Activated T-cell treated with anti-CD3 and anti-CD28 coated beads, Interleukin-2, amount 50 U/mL, for 4 hours (primary cell): ENCODE results near the gene WLS. TPM values are rescaled to one million over a fixed set of nuclear protein-coding genes. Genes with fewer than 3 reads are reported as not detected.

Experiments used
- ATAC-seq, 2 donors: fragments of 200-7000 bp; cut with Tn5 transposase; one replicate each; pipeline ENCODE4 v1.10.0; 2021
- DNase-seq: peaks from one replicate; pipeline ENCODE4 v3.0.0-alpha.2; 2020
- H3K27me3 Mint-ChIP-seq: one replicate; pipeline ENCODE4 v1.8.0; 2021; ENCODE audit warnings: low read depth, mixed read lengths
- H3K36me3 Mint-ChIP-seq: one replicate; pipeline ENCODE4 v1.8.0; 2022; ENCODE audit warnings: mixed read lengths; ENCODE audit not compliant: insufficient read depth
- H3K4me1 Mint-ChIP-seq: one replicate; pipeline ENCODE4 v1.8.0; 2021; ENCODE audit warnings: low read depth, mixed read lengths
- H3K4me3 Mint-ChIP-seq: one replicate; pipeline ENCODE4 v1.8.0; 2021; ENCODE audit warnings: mild to moderate bottlenecking, moderate library complexity, mixed read lengths
- H3K9me3 Mint-ChIP-seq: one replicate; pipeline ENCODE4 v1.8.0; 2021; ENCODE audit warnings: mixed read lengths
- total RNA-seq, 3 donors: library from RNA; stranded (reverse); gene quantifications; one replicate each; pipeline ENCODE4 v1.2.1, GENCODE V29; 2021

The WLS gene
- total RNA-seq, 3 donors from 2014 or later = 0.23 to 0.33 (median 0.32) TPM

GRCh38 chr1:68151690-68152089, 80.6 kb downstream of the WLS start:
- no peak for DNase-seq
- Mint-ChIP-seq H3K4me3 (no peak overlapping the region), H3K9me3 (no peaks in the 10 kb centered on the region), H3K4me1 (no peaks in the 10 kb centered on the region), H3K36me3 (no peaks in the 10 kb centered on the region), H3K27me3 (peaks cover 2% of the 10 kb centered on the region)
- ATAC-seq = no peak

DNA sequence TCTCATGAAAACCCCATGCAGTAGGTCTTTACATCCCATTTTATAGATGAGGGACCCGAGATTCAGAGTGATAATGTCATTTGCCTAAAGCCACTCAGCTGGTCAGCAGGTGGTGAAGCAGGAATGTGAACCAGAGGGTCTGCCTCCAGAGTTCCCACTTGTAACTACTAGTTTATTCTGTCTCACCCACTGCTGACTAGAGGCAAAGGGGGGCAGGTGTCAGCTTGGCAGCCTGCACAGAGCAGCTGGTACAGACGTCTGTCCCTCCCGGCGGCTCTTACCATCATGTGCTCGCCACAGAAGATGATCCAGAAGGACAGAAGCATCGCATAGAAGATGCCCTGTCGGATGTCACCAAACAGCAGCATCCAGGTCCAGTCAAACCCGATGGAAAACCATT, 82.4 kb downstream of the WLS start:
- ATAC-seq (no peak), DNase-seq (no peak)
- Mint-ChIP-seq H3K36me3 (no peaks in the 10 kb centered on the region), H3K9me3 (no peaks in the 10 kb centered on the region), H3K4me1 (no peaks in the 10 kb centered on the region), H3K27me3 (peaks cover 2% of the 10 kb centered on the region), H3K4me3 (no peak overlapping the region)

DNA sequence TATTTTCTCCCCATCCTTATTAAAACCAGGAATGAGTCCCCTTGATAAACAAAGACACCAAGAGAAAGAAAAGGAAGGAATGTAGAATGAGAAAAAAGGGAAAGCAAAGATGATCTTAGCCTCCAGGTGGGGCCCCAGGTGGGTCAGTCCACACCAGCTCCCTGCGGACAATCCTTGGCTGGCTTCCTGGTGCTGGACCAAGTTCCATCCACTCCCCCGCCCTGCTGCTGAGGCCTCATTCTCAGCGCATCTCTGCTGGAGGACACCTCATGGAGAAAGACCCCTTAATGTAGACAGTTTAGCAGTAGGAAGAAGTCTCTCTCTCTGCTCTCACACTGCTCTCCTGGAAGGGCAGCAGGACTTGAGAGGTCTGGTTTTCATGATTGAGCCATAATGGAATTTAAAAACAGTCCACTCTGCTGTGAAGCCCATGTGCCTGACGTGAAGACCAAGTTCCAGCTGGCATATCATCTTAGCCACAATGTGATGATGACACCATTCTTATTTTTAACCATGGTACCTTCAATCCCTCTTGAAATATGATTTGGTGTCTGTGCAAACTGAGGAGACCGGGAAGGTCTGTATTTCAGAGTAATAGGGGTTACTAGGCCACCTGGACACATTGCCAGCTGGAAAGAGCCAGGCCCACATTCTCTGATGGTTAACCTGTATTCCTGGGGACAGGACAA, 83.1 kb downstream of the WLS start:
- no peak overlapping the region for H3K4me3 Mint-ChIP-seq
- H3K27me3 Mint-ChIP-seq = peaks cover 2% of the 10 kb centered on the region
- no peaks in the 10 kb centered on the region for H3K36me3 Mint-ChIP-seq
- DNase-seq (no peak), ATAC-seq (no peak)
- H3K4me1 Mint-ChIP-seq = no peaks in the 10 kb centered on the region
- no peaks in the 10 kb centered on the region for H3K9me3 Mint-ChIP-seq

- H3K9me3 Mint-ChIP-seq = no peaks in the 10 kb centered on the region
- no peaks in the 10 kb centered on the region for H3K36me3 Mint-ChIP-seq
- no peak overlapping the region for H3K4me3 Mint-ChIP-seq
- ATAC-seq (no peak), DNase-seq (no peak)
- no peaks in the 10 kb centered on the region for H3K4me1 Mint-ChIP-seq
- peaks cover 2% of the 10 kb centered on the region for H3K27me3 Mint-ChIP-seq
Measured at GRCh38 chr1:68148631-68149030, 83.7 kb downstream of the WLS start.

DNA sequence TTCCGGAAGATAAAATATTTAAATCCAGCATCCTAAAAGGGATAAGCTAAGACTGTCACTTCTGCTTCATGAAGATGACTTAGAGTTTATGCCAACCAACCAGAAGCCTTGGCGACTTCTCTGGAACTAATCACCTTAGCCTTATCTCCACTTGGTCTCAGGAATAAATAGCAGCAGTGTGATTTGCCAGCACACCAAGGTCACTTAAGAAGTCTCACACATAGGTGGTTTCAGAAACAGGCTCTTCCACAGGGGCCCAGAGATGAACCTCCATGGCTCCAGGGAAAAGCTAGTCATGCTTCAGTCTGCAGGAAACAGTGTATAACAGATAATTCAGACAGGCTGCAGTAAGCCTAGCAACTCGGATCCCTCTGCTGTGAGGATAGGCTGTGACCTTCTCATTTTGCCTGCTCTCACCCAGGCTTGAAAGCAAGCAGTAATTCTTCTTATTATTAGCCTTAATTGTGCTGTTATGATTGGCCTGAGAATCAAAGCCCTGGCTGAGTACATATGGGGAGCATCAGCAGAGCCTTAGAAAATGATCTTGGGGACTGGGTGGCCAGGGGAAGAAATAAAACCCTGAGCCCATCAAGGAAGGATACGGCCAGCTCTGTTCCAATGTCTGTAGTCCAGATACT, 84.7 kb downstream of the WLS start:
- DNase-seq (no peak), ATAC-seq (no peak)
- no peaks in the 10 kb centered on the region for H3K36me3 Mint-ChIP-seq
- peaks cover 2% of the 10 kb centered on the region for H3K27me3 Mint-ChIP-seq
- no peaks in the 10 kb centered on the region for H3K4me1 Mint-ChIP-seq
- no peaks in the 10 kb centered on the region for H3K9me3 Mint-ChIP-seq
- no peak overlapping the region for H3K4me3 Mint-ChIP-seq

DNA sequence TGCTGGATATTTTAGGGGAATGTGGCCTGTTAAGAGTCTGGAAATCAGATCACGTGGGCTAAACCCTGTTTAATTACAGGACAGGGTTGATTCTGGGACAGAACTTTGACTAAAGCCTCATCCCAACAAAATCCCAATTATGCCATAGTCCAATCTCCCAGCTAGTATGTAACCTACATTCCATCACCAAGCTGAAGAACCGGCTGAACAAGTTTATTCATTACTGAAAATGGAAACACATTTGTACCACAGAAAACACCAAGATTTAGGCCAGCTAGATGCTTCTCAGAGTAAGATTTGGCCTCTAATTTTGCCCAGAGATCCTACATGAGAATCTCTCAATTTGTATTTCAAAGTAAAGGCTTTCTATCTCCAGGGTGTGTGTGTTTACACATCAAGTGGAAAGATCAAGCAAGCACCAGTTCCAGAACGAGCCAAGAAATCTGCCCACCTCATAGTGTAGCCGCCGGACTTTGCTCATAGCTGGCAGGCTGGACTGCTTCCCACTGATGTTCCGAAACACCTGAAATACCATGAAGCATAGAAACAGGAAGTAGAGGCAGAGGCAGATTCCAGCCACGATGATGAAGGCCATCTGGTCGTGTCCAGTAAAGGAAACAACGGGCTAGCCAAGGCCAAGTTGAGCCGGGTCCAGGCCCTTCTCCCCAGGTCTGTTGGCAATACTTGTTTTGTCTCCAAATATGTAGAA, 86.8 kb downstream of the WLS start:
- DNase-seq (no peak), ATAC-seq (no peak)
- H3K4me1 Mint-ChIP-seq = no peaks in the 10 kb centered on the region
- no peak overlapping the region for H3K4me3 Mint-ChIP-seq
- no peaks in the 10 kb centered on the region for H3K36me3 Mint-ChIP-seq
- peaks cover 5% of the 10 kb centered on the region for H3K27me3 Mint-ChIP-seq
- H3K9me3 Mint-ChIP-seq = no peaks in the 10 kb centered on the region

DNA sequence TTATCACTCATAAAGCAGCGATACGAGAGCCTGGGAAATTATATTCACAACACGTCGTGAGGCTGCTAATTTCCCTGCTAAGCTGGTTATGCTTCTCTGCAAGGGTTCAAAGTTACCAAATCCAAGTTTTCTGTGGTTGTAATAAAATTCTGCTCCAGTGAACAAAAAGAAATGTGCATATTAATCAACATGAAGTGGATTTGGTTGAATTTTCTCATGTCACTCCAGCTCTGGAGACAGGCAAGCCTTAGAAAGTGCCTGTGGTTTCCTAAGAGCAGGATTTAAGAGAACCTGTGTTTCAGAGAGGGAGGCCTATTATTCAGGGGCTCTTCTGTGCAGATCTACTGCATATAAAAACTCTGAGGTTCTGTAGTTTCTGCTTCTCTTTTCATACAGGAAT, 87.5 kb downstream of the WLS start:
- no peak for ATAC-seq
- Mint-ChIP-seq H3K36me3 (no peaks in the 10 kb centered on the region), H3K27me3 (peaks cover 5% of the 10 kb centered on the region)

GRCh38 chr1:68143633-68144032, 88.7 kb downstream of the WLS start:
- no peak for DNase-seq
- Mint-ChIP-seq H3K9me3 (no peaks in the 10 kb centered on the region), H3K4me3 (no peak overlapping the region), H3K36me3 (no peaks in the 10 kb centered on the region), H3K4me1 (no peaks in the 10 kb centered on the region), H3K27me3 (peaks cover 5% of the 10 kb centered on the region)
- no peak for ATAC-seq

More for the DNA sequence above, 87.5 kb downstream of the WLS start:
- Mint-ChIP-seq H3K9me3 (no peaks in the 10 kb centered on the region), H3K4me1 (no peaks in the 10 kb centered on the region), H3K4me3 (no peak overlapping the region)
- DNase-seq = no peak

DNA sequence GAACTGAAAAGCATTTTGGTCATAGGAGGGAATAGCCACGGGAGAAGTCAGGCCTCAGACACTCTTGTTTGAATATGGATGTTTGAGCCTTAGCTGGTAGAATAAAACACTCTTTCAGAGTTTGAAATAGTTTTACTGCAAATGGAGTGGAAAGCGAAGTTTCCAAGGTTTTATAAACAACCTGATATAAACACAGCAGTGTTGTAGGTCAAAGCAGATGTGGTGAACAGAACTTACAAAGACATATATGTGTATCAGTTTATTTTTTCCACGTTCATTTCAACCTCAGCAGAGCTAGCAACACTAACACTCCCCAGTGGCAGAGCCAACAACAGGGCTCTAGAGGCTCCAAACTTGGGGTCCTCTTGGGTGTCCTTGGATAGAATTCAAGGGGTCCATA, 89.9 kb downstream of the WLS start:
- ATAC-seq (no peak), DNase-seq (no peak)
- peaks cover 5% of the 10 kb centered on the region for H3K27me3 Mint-ChIP-seq
- no peaks in the 10 kb centered on the region for H3K36me3 Mint-ChIP-seq
- H3K4me3 Mint-ChIP-seq = no peak overlapping the region
- H3K9me3 Mint-ChIP-seq = no peaks in the 10 kb centered on the region
- H3K4me1 Mint-ChIP-seq = no peaks in the 10 kb centered on the region

DNA sequence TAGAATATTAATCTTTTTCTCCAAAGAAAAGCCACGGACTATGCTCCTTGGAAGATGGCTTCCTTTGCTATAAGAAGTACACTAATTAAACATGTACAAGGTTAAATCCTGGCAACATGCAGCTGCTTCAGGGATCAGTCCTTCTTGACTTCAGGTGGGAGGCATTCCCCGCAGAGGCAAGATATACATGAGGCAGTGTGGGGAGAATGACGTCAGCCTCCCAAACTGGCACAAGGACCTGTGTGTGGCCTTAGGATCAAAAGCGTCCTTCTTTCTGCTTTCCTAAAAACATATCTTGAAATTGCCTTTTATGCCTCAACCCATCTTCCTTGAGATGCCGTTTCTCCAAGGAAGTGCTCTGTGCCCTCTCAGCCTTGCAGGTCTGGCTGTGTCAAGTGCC, 90.3 kb downstream of the WLS start:
- DNase-seq = no peak
- Mint-ChIP-seq H3K4me1 (no peaks in the 10 kb centered on the region), H3K4me3 (no peak overlapping the region), H3K9me3 (no peaks in the 10 kb centered on the region), H3K27me3 (peaks cover 2% of the 10 kb centered on the region), H3K36me3 (no peaks in the 10 kb centered on the region)
- no peak for ATAC-seq

DNA sequence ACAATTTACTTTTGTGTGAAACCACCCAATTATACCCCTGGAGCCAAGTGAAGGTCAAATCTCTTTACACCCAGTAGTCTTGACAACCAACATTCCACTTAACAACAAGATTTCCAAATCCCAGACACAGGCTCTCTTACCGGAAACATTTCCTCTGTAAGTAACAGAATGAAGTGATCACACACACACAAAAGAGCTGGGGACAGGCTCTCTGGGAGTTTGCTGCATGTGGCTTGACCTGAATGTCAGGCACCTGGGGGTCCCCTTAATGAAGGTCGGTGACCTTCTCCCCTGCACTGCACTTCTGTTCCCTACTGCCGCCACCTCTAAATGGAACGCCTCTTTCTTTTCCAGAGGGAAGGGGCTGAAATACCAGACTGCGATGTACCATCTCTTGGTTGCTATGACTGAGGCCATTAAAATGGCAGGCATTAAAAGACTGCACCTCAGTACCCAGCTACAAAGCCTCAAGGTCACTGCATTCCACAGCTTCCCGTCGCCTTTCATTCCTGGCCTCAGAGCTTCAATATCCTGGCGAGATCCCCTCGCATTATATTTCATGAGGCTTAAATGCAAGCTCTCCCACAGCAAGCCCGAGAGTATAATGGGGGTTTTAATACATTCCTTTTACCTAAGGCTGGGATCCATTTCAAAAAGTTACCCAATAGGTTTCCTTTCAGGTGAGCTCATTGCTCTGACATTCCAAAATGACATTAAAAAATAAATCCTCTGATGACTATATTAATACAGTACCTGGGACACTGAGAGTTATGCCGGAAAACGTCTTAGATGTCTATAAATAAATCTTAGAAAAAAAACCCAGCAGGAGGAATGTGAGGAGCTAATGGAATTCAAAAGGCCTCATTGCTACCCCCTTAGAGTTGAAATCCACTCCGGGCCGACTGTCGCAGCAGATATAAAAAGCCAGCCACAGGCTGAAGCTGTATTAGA, 91.0 kb downstream of the WLS start:
- Mint-ChIP-seq H3K4me3 (no peak overlapping the region), H3K9me3 (no peaks in the 10 kb centered on the region), H3K36me3 (no peaks in the 10 kb centered on the region), H3K27me3 (peaks cover 2% of the 10 kb centered on the region), H3K4me1 (no peaks in the 10 kb centered on the region)
- DNase-seq (no peak), ATAC-seq (no peak)

DNA sequence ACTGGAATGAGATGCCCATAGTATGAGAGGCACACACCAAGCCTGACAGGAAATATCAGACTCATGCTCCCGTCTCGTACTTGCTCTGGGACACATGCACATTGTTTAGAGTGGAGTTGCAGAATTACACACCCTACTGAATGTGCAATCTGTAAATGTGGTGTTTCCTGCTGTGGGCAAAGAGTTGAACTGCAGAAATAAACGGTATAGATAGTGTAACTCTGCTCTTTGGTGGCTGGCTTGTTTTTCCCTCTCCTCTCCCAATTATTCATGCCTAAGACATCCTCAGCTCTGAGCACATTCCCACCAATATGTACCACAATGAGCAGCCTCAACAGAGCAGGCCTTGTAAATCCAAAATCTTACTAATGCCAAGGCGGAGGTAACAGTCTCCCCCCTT, 91.8 kb downstream of the WLS start:
- no peak for DNase-seq
- no peaks in the 10 kb centered on the region for H3K9me3 Mint-ChIP-seq
- H3K27me3 Mint-ChIP-seq = peaks cover 2% of the 10 kb centered on the region
- ATAC-seq = no peak
- H3K4me3 Mint-ChIP-seq = no peak overlapping the region
- no peaks in the 10 kb centered on the region for H3K36me3 Mint-ChIP-seq
- H3K4me1 Mint-ChIP-seq = no peaks in the 10 kb centered on the region

- H3K4me1 Mint-ChIP-seq = no peaks in the 10 kb centered on the region
- ATAC-seq (no peak), DNase-seq (no peak)
- H3K4me3 Mint-ChIP-seq = no peak overlapping the region
- no peaks in the 10 kb centered on the region for H3K9me3 Mint-ChIP-seq
- H3K27me3 Mint-ChIP-seq = no peaks in the 10 kb centered on the region
- no peaks in the 10 kb centered on the region for H3K36me3 Mint-ChIP-seq
Measured at GRCh38 chr1:68136187-68136586, 96.1 kb downstream of the WLS start.

- ATAC-seq = no peak
- Mint-ChIP-seq H3K9me3 (no peaks in the 10 kb centered on the region), H3K4me3 (no peak overlapping the region), H3K4me1 (no peaks in the 10 kb centered on the region), H3K27me3 (no peaks in the 10 kb centered on the region), H3K36me3 (no peaks in the 10 kb centered on the region)
- no peak for DNase-seq
Measured at GRCh38 chr1:68132426-68133130, 99.7 kb downstream of the WLS start.
